ENCODE results near the gene LGALSL.

The LGALSL gene

DNA sequence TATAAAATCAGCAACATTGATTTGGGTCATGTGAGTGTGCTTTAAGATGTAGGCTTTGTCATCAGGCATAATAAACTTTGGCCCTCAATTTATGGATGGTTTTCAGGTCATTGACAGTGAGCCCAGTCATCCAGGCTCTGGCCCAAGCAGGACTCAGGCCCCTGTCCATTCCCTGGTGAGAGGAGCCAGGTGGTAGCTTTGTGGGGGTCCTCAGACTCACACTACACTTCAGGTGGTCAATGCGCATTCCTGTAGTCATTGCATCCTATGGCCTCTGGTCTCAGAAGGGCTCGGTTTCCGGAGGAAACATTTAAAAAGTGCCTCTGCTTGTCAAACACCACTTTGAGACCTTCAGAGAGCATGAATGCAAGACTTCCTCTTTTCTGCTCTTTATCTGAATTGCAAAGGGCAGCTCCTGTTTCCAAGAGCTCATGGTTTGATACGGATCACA is 20.2 kb downstream of the LGALSL start:
- no peak for DNase-seq

DNA sequence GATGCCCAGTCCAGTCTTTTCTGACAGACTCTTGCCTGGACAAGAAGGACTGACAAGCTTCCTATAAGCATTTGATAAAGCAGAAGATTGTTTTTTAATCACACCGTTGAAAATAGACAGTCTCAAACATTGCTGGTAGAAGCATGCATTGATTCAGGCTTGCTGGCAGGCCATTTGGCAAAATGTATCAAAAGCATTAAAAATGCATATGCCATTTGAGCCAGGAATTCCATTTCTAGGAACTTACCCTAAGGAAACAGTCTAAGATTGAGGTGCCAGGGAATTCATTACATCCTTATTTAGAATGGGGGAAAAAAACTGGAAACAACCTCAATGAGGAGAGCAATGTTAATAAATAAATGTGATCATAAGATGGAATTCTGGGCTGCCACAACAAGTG is 20.7 kb downstream of the LGALSL start:
- no peak for DNase-seq

- DNase-seq = no peak
Observed at GRCh38 chr2:64477037-64477436, 23.1 kb downstream of the LGALSL start.

DNA sequence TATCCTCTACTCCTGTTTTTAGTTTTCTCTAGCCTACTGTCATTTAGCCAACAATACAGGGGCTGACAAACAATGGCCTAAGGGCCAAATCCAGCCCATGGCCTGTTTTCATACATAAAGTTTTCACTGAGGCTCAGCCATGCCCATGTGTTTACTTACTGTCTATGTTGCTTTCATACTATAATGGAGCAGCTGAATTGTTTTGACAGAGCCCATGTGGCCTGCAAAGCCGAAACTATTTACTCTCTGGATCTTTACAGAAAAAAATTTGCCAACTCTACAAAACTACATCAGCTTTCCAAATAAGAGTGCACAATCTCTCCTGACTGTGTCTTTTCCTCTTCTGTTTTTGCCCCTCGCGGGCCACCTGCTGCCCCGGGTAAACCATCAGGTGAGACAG is 24.0 kb downstream of the LGALSL start:
- DNase-seq = no peak

GRCh38 chr2:64478502-64479230 is 24.7 kb downstream of the LGALSL start:
- DNase-seq = no peak

DNA sequence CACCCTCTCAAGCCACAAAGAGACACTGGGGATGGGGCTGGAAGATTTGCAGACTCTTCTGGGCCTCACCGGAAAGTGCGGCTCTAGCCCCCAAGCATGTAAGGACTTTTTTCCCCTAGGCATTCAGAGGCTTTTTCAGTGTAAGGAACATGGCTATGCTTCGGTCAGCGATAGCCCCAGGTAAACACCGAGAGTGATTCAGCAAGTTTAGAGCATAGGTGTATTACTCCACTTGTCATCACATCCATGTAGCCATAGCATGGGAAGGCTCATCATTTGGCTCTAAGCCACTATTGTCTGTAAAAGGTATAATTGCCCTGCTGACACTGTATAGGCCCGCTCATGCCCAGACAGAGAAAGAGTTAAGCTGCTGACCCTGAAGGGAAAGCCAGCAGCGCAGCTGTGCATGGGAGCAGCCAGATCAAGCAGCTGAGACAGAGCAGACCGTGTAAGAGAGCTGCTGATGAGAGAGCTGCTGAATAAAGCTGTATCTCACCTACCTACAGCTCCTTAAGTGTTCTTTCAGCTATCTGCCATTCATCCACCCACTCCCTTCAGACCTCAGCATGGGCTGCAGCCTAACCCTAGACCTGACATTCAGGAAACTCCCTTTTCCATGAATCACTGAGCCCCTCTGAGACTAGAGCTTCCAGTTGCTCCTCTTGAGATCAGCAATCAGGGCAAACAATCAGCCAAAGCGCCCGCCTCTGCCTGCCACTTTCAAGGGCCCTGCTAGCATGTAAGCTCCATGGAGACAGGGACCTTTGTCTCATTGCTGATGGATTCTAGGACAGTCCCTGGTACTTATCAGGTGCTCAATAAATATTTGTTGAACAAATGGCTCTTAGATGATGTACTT is 25.5 kb downstream of the LGALSL start:
- DNase-seq = no peak

DNA sequence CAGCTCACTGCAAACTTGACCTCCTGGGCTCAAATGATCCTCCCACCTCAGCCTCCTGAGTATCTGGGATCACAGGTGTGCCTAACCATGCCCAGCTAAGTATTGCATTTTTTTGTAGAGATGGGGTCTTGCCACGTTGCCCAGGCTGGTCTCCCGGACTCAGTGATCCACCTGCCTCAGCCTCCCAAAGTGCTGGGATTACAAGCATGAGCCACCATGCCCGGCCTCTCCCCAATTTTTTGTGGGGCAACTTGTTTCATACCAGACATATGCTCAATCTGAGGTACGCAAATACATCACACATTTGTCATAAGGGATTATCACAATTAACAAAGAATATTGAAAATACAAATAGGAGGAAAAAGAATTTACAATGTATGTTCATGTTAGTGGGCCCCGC is 27.7 kb downstream of the LGALSL start:
- no peak for DNase-seq

DNA sequence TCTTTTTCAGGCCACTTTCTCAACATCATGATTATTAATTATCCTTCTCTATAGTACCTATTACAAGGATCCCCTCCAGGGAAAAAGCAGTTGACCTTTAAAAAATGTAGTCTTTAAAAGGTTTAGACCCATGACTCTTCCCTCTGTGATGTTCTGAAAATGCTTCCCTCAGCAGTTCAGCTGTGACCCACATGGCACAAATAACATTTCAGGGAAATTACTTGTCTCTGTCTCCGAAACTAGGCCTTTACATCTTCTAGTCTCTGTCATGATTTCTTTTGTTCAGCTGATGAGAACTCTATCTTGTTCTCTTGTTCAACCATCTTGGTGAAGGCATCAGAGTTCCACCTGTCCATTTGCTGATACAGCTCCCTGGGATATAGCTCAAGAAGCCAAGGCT is 28.3 kb downstream of the LGALSL start:
- DNase-seq = no peak

DNA sequence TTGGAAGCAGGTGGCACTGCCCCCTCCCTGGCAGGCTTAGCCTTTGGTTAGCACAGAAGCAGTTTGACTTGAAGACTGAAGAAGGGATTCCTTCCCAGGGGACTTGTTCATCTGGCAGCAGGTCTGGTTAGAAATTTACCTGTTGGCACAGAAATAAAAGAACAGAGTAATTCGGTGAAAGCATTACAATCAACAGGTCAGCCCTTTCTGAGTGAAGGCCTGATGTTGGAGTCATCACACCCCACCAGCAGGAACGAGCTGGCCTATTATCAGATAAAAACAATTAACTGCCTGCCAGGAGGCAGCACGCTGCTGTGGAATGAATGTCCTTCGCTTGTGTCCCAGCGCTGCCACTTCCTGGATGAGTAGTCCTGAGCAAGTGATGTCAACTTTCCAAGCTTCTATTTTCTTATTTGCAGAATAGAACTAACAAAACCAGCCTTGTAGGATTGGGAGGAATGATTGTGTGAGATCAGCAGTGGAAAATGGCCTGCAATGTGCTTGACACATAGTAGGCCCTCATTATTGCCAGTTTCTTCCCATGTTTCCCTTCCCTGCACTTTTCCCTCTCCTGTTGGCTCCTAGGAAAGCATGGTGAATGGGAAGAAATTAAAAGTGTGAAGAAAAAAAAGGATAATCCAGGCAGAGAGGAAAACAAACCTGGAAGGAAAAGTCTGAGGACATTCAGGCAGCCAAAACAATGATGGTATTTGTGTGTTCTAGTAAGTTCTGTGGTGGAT is 29.0 kb downstream of the LGALSL start:
- DNase-seq = no peak

DNA sequence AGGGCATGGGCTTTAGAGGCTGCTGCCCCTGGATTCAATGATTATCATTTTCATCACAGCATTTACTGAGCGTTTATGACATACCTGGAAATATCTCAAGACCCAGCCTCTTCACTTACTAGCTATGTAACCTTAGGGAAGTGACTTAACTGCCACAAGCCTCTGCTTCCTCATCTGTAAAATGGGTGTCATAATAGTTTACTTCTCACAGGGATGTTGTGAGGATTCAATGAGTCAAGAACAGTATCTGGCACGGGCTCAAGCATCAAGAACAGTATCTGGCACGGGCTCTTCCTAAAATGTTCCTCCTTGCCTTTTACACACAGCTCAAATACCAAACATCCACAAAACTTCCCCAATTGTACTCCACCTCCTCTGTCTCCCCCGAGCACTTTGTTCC is 31.4 kb downstream of the LGALSL start:
- no peak for DNase-seq

DNA sequence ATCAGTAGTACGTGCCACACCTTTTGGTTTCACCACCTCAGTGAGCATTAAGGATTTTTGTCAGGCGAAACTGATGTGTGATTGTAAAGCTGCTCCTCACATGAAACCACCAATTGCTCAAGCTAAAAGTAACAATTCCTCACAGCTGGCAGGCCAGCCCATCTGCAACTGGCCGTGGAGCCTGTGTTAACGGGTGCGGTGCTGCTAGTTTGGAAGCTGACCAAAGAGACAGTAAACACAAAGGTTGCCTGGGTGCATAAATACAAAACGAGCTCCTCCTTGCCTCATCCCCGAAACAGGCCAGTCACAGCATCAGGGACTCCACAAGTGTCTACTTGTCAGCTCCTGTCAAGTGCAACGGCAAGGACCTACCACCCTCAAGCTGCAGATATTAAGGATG is 32.0 kb downstream of the LGALSL start:
- DNase-seq = peak; percentile 62

DNA sequence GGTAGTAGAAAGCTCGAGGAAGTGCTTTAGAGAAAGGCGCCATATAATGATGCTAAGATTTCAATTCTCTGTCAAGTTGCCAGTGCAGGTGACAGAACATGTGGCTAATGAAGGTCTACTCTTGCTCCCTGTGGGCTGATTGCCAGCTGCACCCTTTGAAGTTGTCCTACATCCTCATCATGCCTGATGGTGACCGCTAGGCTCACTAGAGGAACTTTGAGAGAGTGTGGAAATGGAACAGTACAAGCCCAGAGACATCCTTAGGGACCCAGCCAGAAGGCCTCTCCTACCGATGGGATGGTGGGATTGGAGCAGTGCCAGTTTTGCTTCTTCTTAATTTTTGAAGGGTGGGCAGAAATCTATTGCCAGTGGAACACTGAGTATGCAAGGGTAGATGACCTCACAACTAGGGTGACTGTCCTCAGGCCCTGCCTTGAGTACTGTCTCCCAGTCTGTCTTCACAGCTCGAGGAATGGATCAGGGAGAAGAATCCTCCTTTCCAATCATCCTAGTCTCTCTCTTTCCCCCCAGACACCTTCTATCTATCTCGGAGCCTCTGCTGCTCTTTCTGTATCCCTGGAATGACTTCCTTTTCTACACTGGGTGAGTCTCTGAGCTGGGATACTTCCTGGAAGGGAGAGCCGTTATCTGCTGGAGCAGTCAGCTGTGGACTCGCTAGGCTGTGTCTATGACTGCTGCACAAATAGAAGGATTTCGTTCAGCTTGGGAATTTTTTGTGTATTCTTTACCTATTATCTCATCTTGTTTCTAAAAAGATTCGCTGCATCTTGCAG is 33.5 kb downstream of the LGALSL start:
- DNase-seq = peak; percentile 22

DNA sequence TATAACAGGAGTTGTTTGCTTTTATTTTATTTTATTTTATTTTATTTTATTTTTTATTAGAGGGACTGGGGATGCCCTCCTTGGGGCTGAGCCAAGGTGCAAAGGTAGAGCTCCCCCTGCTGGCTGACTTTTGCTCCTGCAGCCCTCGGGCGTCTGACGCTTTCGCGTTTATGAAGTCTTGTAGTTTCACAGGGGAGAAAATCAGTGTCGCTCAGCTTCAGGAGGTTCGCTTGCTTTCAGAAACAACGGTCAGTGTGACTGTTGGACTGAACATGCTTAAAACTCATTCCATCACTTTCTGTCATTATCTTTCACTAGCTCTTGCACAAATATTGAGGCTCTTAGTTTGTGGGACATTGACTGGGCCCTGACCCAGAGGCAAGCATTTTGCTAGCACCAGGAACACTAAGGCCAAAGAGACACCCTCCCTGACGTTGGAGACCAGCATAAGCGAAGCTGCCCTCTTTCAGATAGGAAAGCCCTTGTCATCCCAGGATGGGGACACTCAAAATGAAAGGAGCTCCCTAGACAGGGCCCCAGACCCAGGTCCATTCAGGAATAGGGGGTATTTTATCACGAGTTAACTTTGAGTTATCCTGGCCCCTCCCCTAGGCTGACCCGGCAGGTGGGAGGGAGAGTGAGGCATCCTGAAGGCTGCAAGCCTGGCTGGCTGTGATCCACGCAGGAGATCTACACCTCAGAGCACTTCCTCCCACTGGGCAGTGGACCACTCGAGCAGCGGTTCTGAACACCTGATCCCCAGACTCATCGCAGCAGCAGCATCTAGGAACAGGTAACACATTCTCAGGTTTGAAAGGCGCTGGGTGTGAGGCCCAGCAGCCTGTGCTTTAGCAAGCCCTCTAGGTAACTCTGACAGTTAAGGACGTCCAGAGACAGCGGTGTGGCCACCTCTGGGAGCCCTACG is 34.4 kb downstream of the LGALSL start:
- peak; percentile 43 for DNase-seq

GRCh38 chr2:64489081-64489751 is 35.3 kb downstream of the LGALSL start:
- DNase-seq = no peak

GRCh38 chr2:64491426-64491825 is 37.5 kb downstream of the LGALSL start:
- DNase-seq = no peak

GRCh38 chr2:64492272-64492671 is 38.3 kb downstream of the LGALSL start:
- DNase-seq = no peak

DNA sequence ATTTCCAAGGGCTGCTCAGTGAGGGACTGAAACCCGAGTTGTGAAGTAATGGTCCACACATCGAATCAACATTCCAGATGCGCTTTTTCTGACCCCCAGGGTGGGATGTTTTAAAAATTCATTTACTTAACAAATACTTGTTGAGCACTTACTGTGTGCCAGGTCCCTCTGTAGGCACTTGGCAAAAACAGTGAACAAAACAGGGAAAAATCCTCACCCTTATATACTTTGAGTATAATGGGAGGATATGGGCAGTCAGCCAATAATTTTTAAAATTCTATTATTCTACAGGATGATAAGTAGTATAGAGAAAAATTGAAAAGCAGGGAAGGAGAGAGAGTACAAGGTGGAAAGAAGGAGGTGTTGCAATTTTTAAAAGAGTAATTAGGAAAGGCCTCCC is 38.9 kb downstream of the LGALSL start:
- DNase-seq = no peak

DNA sequence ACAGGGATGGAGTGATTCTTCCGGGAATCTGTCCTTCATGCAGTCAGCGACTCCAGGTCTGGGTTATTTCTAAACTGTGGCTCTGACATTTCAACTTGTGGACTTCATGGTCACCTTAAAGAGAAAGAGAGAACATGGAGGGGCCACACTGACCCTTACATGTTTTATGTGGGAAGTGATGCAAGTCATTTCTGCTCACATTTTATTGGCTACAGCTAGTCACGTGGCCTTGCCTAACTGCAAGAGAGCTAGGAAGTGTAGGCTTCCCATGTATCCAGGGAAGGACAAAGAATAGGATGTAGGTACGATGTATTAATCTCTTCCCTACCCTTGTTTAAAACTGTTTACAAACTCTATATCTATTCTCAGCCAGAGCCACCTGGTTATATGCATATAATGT is 39.8 kb downstream of the LGALSL start:
- no peak for DNase-seq

DNA sequence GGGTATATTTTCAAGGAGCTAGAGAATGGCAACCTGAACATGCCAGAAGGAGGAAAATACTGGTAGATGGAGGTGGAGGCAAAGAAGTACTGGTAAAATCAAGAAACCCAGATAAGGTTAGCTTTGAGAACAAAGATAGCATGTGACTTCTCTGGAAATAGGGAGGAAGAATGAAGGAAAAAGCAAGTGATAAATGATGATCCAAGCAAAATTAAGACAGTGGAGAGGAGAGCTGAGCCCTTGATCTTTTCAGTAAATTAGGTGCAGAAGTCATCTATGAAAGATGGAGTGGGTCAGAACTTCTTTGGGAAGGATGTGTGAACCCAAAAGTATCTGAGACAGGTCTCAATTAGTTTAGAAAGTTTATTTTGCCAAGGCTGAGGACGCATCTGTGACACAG is 44.5 kb downstream of the LGALSL start:
- DNase-seq = no peak

DNA sequence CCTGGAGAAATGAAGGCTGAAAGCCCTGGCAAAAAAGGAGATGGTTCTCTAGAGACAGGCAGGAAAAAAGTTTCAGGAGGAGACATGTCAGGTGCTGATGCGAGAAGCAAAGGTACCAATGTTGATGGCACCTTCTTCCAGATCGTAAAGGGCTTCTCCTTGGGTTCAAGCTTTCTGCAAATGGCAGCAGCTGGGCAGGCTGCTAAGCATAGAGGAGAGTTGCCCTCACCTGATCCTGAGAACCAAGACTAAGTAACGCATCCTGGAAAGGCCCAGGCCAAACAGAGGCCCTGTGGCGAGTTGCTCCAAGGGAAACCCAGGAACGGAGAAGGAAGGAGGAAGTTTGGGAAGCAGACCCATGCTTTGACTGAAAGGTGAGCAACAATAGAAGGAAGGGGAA is 46.6 kb downstream of the LGALSL start:
- DNase-seq = no peak

DNA sequence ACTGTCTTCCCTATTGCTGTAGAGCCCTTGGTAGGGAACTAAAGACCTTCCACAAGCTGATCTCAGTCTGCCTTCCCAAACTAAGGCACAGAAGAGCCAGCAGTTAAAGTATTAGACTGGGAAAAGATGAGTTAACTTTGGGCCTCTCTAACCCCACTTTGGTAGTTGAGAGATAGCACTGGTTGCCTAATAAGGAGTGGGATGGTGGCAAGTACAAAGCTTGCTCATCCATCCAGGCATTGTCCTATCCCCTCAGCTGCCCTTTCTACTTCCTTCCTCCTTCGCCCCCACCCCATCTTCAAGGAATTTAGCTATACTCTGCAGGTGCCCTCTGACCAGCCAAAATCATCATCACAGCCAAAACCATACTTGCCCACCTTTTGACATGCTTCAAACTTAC is 48.0 kb downstream of the LGALSL start:
- no peak for DNase-seq
